ENCODE measurements around the gene GPC1.
A peak's percentile ranks its signal among the peaks of the same experiment; 100 is the strongest.

The GPC1 gene

GRCh38 chr2:240430595-240430994, 4.9 kb upstream of the GPC1 start:
- no peak for DNase-seq

DNA sequence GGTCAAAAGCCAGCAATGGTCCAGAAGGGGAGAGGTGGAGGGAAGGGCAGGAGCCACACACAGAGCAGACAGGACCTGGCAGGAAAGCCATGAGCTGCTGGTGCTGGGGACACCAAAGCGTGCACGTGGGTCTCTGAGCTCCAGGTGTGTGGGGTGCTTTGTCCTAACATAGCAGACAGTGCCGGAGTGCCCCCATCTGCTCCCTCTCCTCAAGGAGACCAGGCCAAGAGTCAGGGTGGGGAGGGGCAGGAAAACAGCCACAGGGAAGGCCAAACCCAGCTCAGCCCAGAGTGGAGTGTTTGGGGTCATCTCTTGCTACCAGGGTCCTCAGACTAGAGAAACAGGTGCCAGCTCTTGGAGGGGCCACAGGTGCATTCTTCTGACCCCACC, 4.2 kb upstream of the GPC1 start:
- no peak for DNase-seq

DNA sequence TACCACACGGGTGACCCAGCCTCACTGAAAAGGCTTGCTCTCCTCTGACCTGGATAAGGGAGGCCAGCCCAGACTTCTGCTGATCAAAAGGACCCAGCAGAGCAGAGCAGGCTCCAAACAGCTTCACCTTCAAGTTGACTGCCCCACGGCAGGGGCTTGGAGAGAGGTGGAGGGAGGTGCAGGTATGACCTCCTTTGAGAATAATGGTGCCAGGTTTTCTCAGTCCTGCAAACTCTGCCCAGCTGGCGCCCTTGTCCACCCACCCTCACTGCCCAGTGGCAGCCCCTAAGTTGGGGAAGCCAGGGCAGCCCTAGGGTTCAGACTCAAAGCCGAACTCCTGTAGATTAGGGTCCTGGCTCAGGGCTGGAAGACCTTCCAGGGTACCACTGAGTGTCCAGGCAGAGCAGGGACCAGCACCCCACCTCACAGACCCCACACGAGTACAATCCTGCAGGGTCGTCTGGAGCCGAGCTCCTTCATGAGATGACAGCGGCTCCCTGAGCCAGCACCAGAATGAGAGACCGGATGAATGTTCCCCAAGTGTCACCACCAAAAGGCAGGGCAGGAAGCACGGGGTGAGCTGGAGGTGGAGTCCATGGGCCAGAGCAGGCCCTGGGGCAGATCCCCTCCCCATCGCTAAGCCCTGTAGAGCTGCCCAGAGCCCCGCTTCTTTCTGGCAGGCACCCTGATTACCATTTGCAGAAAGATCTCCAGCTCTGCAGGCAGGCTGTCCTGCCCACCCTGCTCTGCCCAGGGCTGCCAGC, 3.6 kb upstream of the GPC1 start:
- no peak for DNase-seq

- no peak for DNase-seq
Measured at GRCh38 chr2:240432430-240432819, 3.0 kb upstream of the GPC1 start.

GRCh38 chr2:240432820-240433801, 2.4 kb upstream of the GPC1 start:
- DNase-seq = no peak

DNA sequence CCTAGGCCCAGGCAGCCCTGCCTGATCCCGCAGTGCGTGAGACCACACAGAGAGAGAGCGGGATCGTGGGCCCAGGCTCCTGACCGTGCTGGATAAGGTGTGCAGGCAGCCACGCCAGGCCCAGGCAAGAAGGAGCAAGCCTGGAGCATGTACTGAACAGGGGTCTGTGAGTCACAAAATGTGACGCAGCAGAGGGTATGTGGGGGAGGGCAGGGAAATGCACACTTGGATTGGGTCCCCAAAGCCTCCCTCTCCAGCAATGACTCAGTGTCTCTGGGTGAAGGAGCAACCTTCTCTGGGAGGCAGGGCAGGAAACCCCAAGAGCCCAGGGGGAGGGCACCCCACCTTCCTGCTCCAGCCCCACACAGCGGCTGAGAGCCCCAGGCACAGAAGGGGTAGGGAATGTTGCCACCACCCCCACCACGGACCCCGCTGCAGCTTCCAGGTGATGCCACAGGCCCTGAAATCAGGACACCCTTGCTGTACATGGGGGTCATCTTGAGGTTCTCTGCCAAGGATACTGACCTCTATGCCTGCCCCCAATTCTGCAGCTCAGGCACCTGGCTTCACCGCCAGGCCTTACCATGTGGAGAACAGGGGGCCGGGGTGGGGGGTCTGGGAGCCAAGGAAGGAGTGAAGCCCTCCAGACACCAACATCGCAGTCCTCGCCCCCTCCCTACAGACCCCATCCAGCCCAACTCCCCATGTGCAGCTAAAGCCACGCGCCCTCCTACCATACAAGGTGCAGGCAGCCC, 1.3 kb upstream of the GPC1 start:
- DNase-seq = no peak

DNA sequence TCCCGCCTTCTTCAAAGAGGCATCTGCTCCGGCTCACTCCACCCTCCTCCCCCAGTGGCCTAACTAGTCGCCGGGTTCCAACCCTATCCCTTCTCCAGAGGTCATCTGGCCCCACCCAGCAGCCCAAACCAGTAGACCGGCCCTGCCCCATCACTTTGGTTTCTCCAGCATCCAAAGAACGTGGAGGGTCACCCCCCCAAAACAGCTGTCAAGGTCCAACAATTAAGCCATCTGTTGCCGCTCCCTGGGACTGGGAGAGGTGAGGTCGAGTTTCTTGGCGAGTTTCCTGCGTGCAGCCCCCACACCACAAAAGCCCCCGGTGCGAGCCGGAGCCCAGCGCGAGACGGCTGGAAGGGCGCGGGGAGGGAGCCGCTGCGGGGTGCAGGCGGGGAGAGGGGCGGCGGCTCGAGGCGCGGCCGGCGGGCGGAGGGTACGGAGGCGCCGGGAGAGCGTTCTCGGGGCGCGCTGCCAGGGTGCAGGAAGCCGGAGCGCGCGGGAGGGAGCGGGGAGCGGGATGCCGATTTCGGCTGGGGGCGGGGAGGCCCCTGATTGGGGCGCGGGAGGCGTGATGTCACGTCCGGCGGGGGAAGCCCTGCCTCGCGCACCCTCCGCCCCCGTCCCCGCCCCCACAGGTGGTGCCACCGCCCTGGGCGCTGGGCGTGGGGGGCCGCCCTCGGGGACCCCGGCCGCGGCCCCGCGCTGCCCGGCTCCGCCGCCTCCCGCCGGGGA, 571 bp upstream of the GPC1 start:
- peak; percentile 72 for DNase-seq

GRCh38 chr2:240435948-240436682, 652 bp downstream of the GPC1 start:
- DNase-seq = peak; percentile 75

- DNase-seq = peak; percentile 63
Measured at GRCh38 chr2:240436683-240437550, 1.5 kb downstream of the GPC1 start.

DNA sequence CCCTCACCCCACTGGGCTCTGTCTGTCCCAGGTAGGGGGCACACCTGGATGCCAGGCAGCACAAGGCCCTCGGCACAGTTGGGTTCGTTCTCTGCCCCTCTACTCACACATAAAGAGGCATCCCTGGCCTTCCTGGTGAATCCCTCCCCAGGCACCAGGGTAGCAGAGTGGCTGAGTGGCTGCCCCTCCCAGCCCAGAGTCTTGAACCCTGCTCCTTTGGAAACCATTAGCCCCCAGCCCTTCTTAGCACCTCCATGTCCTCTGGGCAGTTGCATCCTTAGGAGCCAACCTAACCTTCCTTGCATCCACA, 2.0 kb downstream of the GPC1 start:
- no peak for DNase-seq

GRCh38 chr2:240437861-240438809, 2.7 kb downstream of the GPC1 start:
- DNase-seq = peak; percentile 79

GRCh38 chr2:240438810-240439697, 3.6 kb downstream of the GPC1 start:
- DNase-seq = no peak

DNA sequence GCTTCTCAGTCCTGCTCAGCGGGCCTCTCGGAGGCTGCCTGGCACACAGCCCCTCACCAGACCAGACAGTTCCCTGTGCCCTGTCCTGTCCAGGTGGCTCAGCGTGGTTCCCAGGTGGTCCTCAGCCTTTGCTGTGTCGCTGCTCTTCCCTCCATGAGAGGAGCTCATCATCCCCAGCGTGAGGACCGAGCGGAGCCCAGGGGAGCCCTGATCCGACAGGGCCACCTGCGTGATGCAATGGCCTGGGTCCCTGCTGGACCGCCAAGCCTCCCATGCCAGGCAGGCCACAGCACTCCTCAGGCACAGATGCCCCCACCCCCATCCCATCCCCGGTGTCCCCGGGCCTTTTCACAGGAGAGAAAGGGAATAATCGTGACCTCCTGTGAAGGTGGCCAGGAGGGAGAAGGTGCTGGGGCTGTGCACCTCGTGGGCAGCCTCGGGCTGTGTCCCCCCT, 4.3 kb downstream of the GPC1 start:
- no peak for DNase-seq

- no peak for DNase-seq
Measured at GRCh38 chr2:240440251-240440650, 4.8 kb downstream of the GPC1 start.

GRCh38 chr2:240440704-240441320, 5.3 kb downstream of the GPC1 start:
- no peak for DNase-seq

- DNase-seq = peak; percentile 1
Measured at GRCh38 chr2:240441326-240441992, 6.0 kb downstream of the GPC1 start.

DNA sequence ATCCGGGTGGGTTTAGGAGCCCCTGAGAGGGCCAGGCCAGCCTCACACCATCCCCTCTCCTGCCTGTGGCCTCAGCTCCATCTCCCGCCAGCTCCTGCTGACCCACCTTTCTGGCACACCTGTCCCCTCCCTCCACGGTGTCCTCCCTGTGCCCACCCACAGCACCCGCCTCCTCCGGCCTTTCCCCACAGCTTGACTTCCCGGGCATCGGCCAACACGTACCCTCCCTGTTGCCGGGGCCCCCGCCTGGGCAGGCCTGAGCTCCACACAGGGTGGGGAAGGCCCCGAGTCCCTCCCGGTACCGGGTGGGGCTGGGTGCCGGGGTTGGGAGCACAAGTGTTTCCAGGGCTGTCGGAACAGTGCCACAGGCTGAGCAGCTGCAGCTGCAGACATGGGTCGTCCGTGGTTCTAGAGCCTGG, 6.5 kb downstream of the GPC1 start:
- DNase-seq = peak; percentile 1
